SK-N-SH treated with all-trans-retinoic acid at 6 μM for 48 hours (cell line): Measurements from ENCODE around the gene FLT1.

Experiments used
- ATAC-seq: fragments of 200-7000 bp; cut with Tn5 transposase; 3 replicates; pipeline ENCODE4 v1.9.1; 2020; ENCODE audit warnings: mild to moderate bottlenecking, moderate library complexity
- ARNTL ChIP-seq: fragments of 450-650 bp; formaldehyde crosslinking; IDR thresholded peaks from 2 replicates; pipeline ENCODE4 v1.5.0; 2020; ENCODE audit warnings: low read depth, mild to moderate bottlenecking, moderate library complexity, borderline replicate concordance
- BACH2 ChIP-seq: fragments of 250-450 bp; sonication (Bioruptor Pico); IDR thresholded peaks from 2 replicates; pipeline ENCODE4 v1.9.0; 2021; ENCODE audit warnings: mild to moderate bottlenecking, borderline replicate concordance
- CSDC2 ChIP-seq: fragments of 250-450 bp; sonication (Bioruptor Pico); IDR thresholded peaks from 2 replicates; pipeline ENCODE4 v1.5.0; 2020; ENCODE audit warnings: mild to moderate bottlenecking, moderate library complexity
- CSRNP3 ChIP-seq: fragments of 250-450 bp; sonication (Bioruptor Pico); IDR thresholded peaks from 2 replicates; pipeline ENCODE4 v1.5.1; 2021; ENCODE audit warnings: mild to moderate bottlenecking, moderate library complexity
- ESRRG ChIP-seq: fragments of 250-450 bp; sonication (Bioruptor Pico); IDR thresholded peaks from 2 replicates; pipeline ENCODE4 v1.6.1; 2021; ENCODE audit warnings: mild to moderate bottlenecking
- GLIS3 ChIP-seq: fragments of 250-450 bp; sonication (Bioruptor Pico); IDR thresholded peaks from 2 replicates; pipeline ENCODE4 v1.5.0; 2020; ENCODE audit warnings: mild to moderate bottlenecking, moderate library complexity
- ISL1 ChIP-seq: fragments of 250-450 bp; sonication (Bioruptor Pico); IDR thresholded peaks from 2 replicates; pipeline ENCODE4 v2.1.2; 2022; ENCODE audit warnings: mild to moderate bottlenecking, moderate library complexity
- OSR1 ChIP-seq: fragments of 250-450 bp; sonication (Bioruptor Pico); IDR thresholded peaks from 2 replicates; pipeline ENCODE4 v1.8.0; 2022; ENCODE audit warnings: moderate library complexity, mild to moderate bottlenecking, inconsistent platforms
- PPARA ChIP-seq: fragments of 250-450 bp; sonication (Bioruptor Pico); IDR thresholded peaks from 2 replicates; pipeline ENCODE4 v1.5.0; 2020; ENCODE audit warnings: mild to moderate bottlenecking, borderline replicate concordance
- RARB ChIP-seq: fragments of 250-450 bp; sonication (Bioruptor Pico); IDR thresholded peaks from 2 replicates; pipeline ENCODE4 v1.8.0; 2021; ENCODE audit warnings: mild to moderate bottlenecking, moderate library complexity
- TCF4 ChIP-seq: fragments of 250-450 bp; sonication (Bioruptor Pico); IDR thresholded peaks from 2 replicates; pipeline ENCODE4 v1.8.0; 2021; ENCODE audit warnings: mild to moderate bottlenecking, moderate library complexity, borderline replicate concordance
- TOX ChIP-seq: fragments of 250-450 bp; sonication (Bioruptor Pico); IDR thresholded peaks from 2 replicates; pipeline ENCODE4 v1.8.0; 2021; ENCODE audit warnings: mild to moderate bottlenecking, moderate library complexity, borderline replicate concordance
- ZC3H10 ChIP-seq: fragments of 250-450 bp; sonication (Bioruptor Pico); IDR thresholded peaks from 2 replicates; pipeline ENCODE4 v1.5.1; 2021; ENCODE audit warnings: mild to moderate bottlenecking, moderate library complexity
- ZFP3 ChIP-seq: fragments of 250-450 bp; sonication (Bioruptor Pico); IDR thresholded peaks from 2 replicates; pipeline ENCODE4 v1.5.0; 2020; ENCODE audit warnings: mild to moderate bottlenecking, moderate library complexity
- ZFP30 ChIP-seq: fragments of 450-650 bp; formaldehyde crosslinking; IDR thresholded peaks from 2 replicates; pipeline ENCODE4 v1.5.0; 2022; ENCODE audit warnings: mild to moderate bottlenecking, moderate library complexity
- ZNF565 ChIP-seq: fragments of 450-650 bp; formaldehyde crosslinking; conservative IDR thresholded peaks from 2 replicates; pipeline ENCODE4 v1.5.0; 2020; ENCODE audit warnings: low read depth, mild to moderate bottlenecking, moderate library complexity
- ZNF70 ChIP-seq: fragments of 450-650 bp; formaldehyde crosslinking; IDR thresholded peaks from 2 replicates; pipeline ENCODE4 v1.5.0; 2020; ENCODE audit warnings: mild to moderate bottlenecking, moderate library complexity
- ZNF8 ChIP-seq: fragments of 450-650 bp; formaldehyde crosslinking; IDR thresholded peaks from 2 replicates; pipeline ENCODE4 v1.5.0; 2020; ENCODE audit warnings: mild to moderate bottlenecking, moderate library complexity
- TF ChIP-seq, protein P1 (sequence below): fragments of 250-450 bp; sonication (Bioruptor Pico); IDR thresholded peaks from 2 replicates; pipeline ENCODE4 v1.8.0; 2020; ENCODE audit warnings: mild to moderate bottlenecking, moderate library complexity, borderline replicate concordance
- TF ChIP-seq, protein P2 (sequence below): fragments of 250-450 bp; sonication (Bioruptor Pico); IDR thresholded peaks from 2 replicates; pipeline ENCODE4 v1.8.0; 2021; ENCODE audit warnings: low read depth, mild to moderate bottlenecking, moderate library complexity, borderline replicate concordance
- TF ChIP-seq, protein P3 (sequence below): fragments of 250-450 bp; sonication (Bioruptor Pico); IDR thresholded peaks from 2 replicates; pipeline ENCODE4 v1.5.0; 2020; ENCODE audit warnings: mild to moderate bottlenecking, moderate library complexity

Gene FLT1

GRCh38 chr13:28458608-28459007 is 36.3 kb downstream of the FLT1 start:
- TF ChIP-seq ZNF8 (no peak), ZNF565 (CRISPR knock-in tag) (no peak), RARB (CRISPR knock-in tag) (no peak), TCF4 (CRISPR knock-in tag) (no peak), BACH2 (CRISPR knock-in tag) (no peak)
- TF ChIP-seq, protein P1, sequence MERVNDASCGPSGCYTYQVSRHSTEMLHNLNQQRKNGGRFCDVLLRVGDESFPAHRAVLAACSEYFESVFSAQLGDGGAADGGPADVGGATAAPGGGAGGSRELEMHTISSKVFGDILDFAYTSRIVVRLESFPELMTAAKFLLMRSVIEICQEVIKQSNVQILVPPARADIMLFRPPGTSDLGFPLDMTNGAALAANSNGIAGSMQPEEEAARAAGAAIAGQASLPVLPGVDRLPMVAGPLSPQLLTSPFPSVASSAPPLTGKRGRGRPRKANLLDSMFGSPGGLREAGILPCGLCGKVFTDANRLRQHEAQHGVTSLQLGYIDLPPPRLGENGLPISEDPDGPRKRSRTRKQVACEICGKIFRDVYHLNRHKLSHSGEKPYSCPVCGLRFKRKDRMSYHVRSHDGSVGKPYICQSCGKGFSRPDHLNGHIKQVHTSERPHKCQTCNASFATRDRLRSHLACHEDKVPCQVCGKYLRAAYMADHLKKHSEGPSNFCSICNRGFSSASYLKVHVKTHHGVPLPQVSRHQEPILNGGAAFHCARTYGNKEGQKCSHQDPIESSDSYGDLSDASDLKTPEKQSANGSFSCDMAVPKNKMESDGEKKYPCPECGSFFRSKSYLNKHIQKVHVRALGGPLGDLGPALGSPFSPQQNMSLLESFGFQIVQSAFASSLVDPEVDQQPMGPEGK (CRISPR knock-in tag) = no peak
- TF ChIP-seq, protein P2, sequence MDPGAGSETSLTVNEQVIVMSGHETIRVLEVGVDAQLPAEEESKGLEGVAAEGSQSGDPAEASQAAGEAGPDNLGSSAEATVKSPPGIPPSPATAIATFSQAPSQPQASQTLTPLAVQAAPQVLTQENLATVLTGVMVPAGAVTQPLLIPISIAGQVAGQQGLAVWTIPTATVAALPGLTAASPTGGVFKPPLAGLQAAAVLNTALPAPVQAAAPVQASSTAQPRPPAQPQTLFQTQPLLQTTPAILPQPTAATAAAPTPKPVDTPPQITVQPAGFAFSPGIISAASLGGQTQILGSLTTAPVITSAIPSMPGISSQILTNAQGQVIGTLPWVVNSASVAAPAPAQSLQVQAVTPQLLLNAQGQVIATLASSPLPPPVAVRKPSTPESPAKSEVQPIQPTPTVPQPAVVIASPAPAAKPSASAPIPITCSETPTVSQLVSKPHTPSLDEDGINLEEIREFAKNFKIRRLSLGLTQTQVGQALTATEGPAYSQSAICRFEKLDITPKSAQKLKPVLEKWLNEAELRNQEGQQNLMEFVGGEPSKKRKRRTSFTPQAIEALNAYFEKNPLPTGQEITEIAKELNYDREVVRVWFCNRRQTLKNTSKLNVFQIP = no peak
- no peak for ATAC-seq

GRCh38 chr13:28458051-28458450 is 36.9 kb downstream of the FLT1 start:
- ATAC-seq = no peak

DNA sequence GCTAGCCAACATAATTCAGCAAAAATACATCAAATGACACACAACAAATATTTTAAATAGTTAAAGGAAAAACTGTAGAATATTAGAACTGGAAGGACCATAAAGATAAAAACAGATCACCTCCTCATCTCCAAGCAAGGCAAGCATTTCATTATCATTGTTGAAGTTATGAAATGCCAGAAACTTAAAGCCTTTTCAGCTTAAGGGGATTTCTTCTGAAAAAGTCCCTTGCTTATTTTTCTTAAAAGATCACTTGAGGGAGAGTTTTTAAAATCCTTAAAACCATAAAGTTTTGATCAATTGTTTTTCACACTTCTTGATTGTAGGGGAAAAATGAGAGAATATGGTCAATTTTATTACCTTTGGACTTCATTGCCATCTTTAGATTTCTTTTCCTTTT is 37.4 kb downstream of the FLT1 start:
- TF ChIP-seq OSR1 (CRISPR knock-in tag) = no peak
- no peak for TF ChIP-seq BACH2 (CRISPR knock-in tag)
- TF ChIP-seq CSDC2 (CRISPR knock-in tag) = no peak
- TF ChIP-seq TCF4 (CRISPR knock-in tag) = no peak
- TF ChIP-seq GLIS3 = no peak
- no peak for TF ChIP-seq ESRRG (CRISPR knock-in tag)
- TF ChIP-seq ISL1 (CRISPR knock-in tag) = no peak
- TF ChIP-seq ARNTL (CRISPR knock-in tag) = no peak
- TF ChIP-seq, protein P1 (CRISPR knock-in tag) = no peak
- no peak for TF ChIP-seq ZNF565 (CRISPR knock-in tag)
- TF ChIP-seq ZC3H10 (CRISPR knock-in tag) = no peak
- no peak for ATAC-seq

More at GRCh38 chr13:28458051-28458450, 36.9 kb downstream of the FLT1 start:
- TF ChIP-seq PPARA (CRISPR knock-in tag) (no peak), ZNF565 (CRISPR knock-in tag) (no peak), GLIS3 (no peak), ZNF70 (CRISPR knock-in tag) (no peak), CSDC2 (CRISPR knock-in tag) (no peak), ESRRG (CRISPR knock-in tag) (no peak), CSRNP3 (CRISPR knock-in tag) (no peak), ZNF8 (no peak), ZFP3 (CRISPR knock-in tag) (no peak), TOX (CRISPR knock-in tag) (no peak), ISL1 (CRISPR knock-in tag) (no peak), ZFP30 (CRISPR knock-in tag) (no peak)
- TF ChIP-seq, protein P3, sequence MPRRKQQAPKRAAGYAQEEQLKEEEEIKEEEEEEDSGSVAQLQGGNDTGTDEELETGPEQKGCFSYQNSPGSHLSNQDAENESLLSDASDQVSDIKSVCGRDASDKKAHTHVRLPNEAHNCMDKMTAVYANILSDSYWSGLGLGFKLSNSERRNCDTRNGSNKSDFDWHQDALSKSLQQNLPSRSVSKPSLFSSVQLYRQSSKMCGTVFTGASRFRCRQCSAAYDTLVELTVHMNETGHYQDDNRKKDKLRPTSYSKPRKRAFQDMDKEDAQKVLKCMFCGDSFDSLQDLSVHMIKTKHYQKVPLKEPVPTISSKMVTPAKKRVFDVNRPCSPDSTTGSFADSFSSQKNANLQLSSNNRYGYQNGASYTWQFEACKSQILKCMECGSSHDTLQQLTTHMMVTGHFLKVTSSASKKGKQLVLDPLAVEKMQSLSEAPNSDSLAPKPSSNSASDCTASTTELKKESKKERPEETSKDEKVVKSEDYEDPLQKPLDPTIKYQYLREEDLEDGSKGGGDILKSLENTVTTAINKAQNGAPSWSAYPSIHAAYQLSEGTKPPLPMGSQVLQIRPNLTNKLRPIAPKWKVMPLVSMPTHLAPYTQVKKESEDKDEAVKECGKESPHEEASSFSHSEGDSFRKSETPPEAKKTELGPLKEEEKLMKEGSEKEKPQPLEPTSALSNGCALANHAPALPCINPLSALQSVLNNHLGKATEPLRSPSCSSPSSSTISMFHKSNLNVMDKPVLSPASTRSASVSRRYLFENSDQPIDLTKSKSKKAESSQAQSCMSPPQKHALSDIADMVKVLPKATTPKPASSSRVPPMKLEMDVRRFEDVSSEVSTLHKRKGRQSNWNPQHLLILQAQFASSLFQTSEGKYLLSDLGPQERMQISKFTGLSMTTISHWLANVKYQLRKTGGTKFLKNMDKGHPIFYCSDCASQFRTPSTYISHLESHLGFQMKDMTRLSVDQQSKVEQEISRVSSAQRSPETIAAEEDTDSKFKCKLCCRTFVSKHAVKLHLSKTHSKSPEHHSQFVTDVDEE (CRISPR knock-in tag) = no peak
- TF ChIP-seq, protein P2 = no peak
- TF ChIP-seq, all 23 proteins: peak for 0
